Loucy (cell line): ENCODE data around the gene SPEF2.

Experiments
- EZH2phosphoT487 ChIP-seq: fragments of 200-600 bp; IDR thresholded peaks from 2 replicates; pipeline ENCODE4 v1.6.1; 2018; ENCODE audit warnings: antibody characterized with exemption, mild to moderate bottlenecking, moderate library complexity, borderline replicate concordance
- TF ChIP-seq, protein P1 (sequence below): fragments of 200-600 bp; sonication (generic); conservative IDR thresholded peaks from 2 replicates; pipeline ENCODE4 v1.5.1; 2014; ENCODE audit warnings: mild to moderate bottlenecking, antibody characterized with exemption, low read length

DNA sequence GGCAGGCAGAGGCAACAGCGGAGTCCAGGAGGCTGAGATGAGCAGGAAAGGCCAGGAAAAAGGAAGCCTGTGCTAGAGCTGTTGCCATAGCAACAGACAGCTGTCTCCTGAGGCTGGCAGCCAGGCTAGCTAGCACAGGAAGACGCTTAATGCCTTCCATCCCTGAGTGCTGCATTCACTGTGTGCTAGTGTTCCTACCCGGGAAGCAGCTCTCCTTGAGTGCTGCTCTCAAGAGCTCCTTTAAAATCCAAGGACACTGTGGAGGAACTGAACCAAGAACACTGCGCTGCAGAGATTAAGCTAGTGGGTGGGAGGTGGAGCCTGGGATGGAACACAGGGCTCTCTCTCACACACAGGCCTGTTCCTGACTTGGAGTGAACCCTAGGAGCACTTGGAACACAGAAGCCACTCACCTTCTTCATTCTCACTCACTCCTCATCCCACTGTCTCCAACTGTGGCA lies 185.6 kb downstream of the SPEF2 start:
- TF ChIP-seq, protein P1, sequence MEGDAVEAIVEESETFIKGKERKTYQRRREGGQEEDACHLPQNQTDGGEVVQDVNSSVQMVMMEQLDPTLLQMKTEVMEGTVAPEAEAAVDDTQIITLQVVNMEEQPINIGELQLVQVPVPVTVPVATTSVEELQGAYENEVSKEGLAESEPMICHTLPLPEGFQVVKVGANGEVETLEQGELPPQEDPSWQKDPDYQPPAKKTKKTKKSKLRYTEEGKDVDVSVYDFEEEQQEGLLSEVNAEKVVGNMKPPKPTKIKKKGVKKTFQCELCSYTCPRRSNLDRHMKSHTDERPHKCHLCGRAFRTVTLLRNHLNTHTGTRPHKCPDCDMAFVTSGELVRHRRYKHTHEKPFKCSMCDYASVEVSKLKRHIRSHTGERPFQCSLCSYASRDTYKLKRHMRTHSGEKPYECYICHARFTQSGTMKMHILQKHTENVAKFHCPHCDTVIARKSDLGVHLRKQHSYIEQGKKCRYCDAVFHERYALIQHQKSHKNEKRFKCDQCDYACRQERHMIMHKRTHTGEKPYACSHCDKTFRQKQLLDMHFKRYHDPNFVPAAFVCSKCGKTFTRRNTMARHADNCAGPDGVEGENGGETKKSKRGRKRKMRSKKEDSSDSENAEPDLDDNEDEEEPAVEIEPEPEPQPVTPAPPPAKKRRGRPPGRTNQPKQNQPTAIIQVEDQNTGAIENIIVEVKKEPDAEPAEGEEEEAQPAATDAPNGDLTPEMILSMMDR = no peak
- no peak for TF ChIP-seq EZH2phosphoT487
